Ishikawa (cell line): ENCODE measurements around the gene UST.

Experiments
- CEBPB ChIP-seq: IDR thresholded peaks from 2 replicates; pipeline ENCODE4 v1.6.1; 2012
- EP300 ChIP-seq: IDR thresholded peaks from 2 replicates; pipeline ENCODE4 v1.6.1; 2012; ENCODE audit warnings: borderline replicate concordance
- FOXM1 ChIP-seq: IDR thresholded peaks from 2 replicates; pipeline ENCODE4 v1.6.1; 2012; ENCODE audit warnings: low read depth, borderline replicate concordance
- MAX ChIP-seq: IDR thresholded peaks from 2 replicates; pipeline ENCODE4 v1.6.1; 2012
- REST ChIP-seq: IDR thresholded peaks from 2 replicates; pipeline ENCODE4 v1.6.1; 2012; ENCODE audit warnings: low read depth, mild to moderate bottlenecking
- USF1 ChIP-seq: IDR thresholded peaks from 2 replicates; pipeline ENCODE4 v1.6.1; 2012
- YY1 ChIP-seq: IDR thresholded peaks from 2 replicates; pipeline ENCODE4 v1.6.1; 2012; ENCODE audit warnings: low read depth

GRCh38 chr6:148829415-148830101 lies 82.7 kb downstream of the UST start:
- TF ChIP-seq EP300 (no peak), USF1 (no peak), REST (no peak), YY1 (no peak), MAX (no peak), CEBPB (no peak), FOXM1 (no peak)
